ENCODE results near the gene CTNNA1.

Gene CTNNA1

GRCh38 chr5:138935466-138935865, 182.2 kb downstream of the CTNNA1 start:
- no peak for DNase-seq (ENCODE audit: low read depth, low spot score)
- no peak overlapping the region for H3K4me3 ChIP-seq (ENCODE audit: low read length)

DNA sequence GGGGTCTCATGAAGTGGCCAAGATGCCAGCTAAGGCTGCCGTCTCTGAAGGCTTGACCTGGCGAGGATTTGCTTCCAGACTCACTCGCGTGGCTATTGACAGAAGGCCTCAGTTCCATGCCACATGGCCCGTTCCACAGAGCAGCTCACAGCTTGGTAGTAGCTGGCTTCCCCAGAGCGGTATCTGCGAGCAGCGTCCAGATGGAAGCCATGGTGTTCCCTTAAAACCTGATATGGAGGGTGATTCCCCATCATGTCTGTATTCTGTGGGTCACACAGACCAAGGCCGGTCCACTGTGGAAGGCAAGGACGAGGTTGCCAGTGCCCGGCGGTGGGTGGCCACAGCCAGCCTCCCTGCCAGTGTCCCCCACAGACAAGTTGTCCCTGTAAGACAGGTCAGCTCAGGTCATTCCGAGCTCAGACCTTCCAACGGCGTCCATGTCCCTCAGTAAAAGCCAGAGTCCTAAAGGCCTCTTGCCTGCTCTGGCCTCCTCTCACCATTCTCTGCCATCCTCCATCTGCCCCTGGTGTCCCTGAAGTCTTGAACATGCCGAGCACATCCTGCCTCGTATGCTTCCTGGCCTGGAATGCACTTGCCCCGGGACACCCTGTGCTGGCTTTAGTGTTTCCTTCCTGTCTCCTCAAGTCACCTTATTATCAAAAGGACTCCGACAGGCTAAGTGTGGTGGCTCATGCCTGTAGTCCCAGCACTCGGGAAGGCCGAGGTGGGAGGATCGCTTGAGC, 183.2 kb downstream of the CTNNA1 start:
- H3K4me3 ChIP-seq (ENCODE audit: low read length) = no peak overlapping the region
- no peak for DNase-seq (ENCODE audit: low read depth, low spot score)

- DNase-seq (ENCODE audit: low read depth, low spot score) = no peak
- H3K4me3 ChIP-seq (ENCODE audit: low read length) = no peak overlapping the region
Observed at GRCh38 chr5:138936968-138937345, 183.7 kb downstream of the CTNNA1 start.

GRCh38 chr5:138937392-138938387, 184.5 kb downstream of the CTNNA1 start:
- DNase-seq (ENCODE audit: low read depth, low spot score) = no peak
- H3K4me3 ChIP-seq (ENCODE audit: low read length) = no peak overlapping the region

DNA sequence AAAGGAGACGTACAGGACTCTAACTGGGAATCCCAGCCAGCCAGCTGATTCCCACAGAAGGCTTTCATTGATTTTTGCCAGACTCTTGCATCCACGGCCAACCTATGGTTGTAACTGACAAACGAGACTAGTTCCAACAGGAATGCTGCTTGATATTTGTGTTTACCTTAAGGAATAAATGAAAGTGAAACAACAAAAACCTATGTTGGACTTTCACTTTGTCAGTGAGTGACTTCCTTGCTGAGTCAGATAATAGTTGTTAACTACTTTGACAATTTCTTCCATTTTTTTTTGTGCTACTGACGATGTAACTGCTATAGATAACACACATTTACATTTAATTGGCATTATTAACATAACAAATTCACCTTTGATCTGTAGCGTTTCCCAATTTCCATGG, 185.3 kb downstream of the CTNNA1 start:
- no peak for DNase-seq (ENCODE audit: low read depth, low spot score)

GRCh38 chr5:138942066-138942465, 188.8 kb downstream of the CTNNA1 start:
- DNase-seq (ENCODE audit: low read depth, low spot score) = no peak
- H3K4me3 ChIP-seq (ENCODE audit: low read length) = no peak overlapping the region

More for the DNA sequence above, 185.3 kb downstream of the CTNNA1 start:
- no peak overlapping the region for H3K4me3 ChIP-seq (ENCODE audit: low read length)

- no peak overlapping the region for H3K4me3 ChIP-seq (ENCODE audit: low read length)
- no peak for DNase-seq (ENCODE audit: low read depth, low spot score)
Observed at GRCh38 chr5:138942861-138943260, 189.6 kb downstream of the CTNNA1 start.

- peak; percentile 41 for DNase-seq (ENCODE audit: low read depth, low spot score)
- H3K4me3 ChIP-seq (ENCODE audit: low read length) = no peak overlapping the region
Observed at GRCh38 chr5:138943599-138944173, 190.5 kb downstream of the CTNNA1 start.

DNA sequence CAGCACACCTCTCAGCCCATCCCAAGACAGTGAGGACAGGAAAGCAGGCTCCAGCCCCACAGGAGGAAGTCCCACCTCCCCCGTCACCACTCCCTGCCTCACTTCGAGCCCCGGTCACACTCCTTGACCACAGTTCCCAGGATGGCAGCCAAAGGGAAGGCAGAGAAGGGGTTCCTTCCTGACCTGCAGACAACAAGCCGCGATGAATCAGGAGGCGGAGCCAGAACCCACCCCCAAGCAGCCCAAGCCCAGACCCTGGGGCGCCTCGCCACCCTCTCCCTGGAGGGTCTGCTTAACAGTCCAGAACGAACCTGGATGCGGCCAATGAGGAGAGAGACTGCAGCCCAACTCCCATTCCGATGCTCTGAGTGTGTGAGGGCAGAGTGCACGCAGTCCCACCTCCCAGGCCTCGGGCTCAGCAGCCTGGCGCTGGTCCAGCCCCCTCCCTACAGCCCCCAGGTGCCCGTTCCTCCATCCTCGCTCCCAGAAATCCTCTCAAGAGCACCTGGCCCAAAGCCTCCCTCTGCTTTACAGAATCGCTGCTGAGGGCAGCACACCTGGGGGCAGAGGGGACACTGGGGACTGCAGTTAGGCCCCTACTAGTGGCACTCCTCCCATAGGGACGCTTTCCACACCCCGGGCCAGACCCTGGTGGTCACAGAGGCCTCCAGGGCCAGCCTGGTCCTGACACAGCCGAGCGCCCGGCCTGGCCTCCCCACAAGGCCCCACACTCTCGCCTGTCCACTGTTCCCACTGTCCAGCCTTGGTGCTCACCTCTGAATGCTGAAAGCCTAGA, 191.5 kb downstream of the CTNNA1 start:
- no peak overlapping the region for H3K4me3 ChIP-seq (ENCODE audit: low read length)
- DNase-seq (ENCODE audit: low read depth, low spot score) = no peak

DNA sequence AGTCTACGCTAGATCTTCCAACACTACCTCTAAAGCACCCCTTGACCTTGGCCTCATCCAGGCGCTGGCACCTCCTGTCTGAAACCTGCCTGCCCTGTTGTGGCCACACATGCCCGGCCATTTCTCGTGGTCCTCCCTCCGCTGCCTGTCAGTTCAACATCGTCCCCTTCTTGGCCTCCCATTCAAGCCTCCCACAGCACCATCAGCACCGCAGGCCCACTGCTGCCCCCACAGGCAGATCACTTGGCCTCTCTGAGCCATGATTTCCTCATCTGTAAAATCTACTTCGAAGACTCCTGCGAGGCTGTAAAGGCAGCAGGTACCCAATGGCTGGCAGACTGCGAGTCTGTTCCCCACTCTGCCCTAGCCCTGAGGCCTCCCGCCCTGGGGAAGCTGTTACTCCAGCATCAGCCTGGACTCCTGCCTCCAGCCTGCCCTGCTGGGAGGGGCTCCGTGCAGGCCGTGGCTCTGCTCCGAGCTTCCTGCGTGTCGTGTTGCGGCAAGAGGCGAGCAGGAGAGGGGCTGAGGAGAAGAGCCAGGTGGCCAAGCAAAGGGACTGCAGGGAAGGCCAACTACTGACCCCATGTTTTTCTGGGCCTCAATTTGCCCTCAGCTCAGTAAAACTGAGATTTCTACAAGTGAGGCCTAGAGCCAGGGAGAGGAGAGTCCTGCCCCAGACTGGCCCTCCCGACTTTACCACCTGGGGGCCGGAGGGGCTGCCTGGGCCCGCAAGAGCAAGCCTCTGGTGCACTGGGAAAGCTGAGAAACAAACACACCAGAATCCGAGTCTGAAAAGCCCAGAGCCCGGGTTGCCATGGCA, 192.4 kb downstream of the CTNNA1 start:
- no peak for DNase-seq (ENCODE audit: low read depth, low spot score)
- no peak overlapping the region for H3K4me3 ChIP-seq (ENCODE audit: low read length)

DNA sequence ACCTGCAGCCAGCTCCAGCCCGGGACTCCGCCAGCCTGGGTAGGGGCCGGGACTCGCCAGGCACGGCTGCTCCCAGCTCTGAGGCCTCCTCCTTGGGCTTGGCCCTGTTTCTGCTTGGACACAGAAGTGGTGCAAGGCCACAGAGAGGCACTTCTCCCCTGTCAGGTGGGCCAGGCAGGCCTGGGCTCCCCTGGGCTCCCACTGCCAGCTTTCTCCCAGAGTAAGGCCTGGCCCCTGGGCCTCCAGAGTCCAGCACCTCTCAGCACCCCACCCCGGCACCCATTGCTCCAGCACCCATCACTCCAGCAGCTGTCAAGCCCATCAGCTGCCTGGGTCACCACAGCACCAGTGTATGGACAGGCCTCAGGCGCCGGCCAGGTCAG, 193.0 kb downstream of the CTNNA1 start:
- H3K4me3 ChIP-seq (ENCODE audit: low read length) = no peak overlapping the region
- DNase-seq (ENCODE audit: low read depth, low spot score) = no peak

- no peak for DNase-seq (ENCODE audit: low read depth, low spot score)
- no peak overlapping the region for H3K4me3 ChIP-seq (ENCODE audit: low read length)
Observed at GRCh38 chr5:138946831-138947560, 193.8 kb downstream of the CTNNA1 start.

GRCh38 chr5:138947780-138948179, 194.6 kb downstream of the CTNNA1 start:
- H3K4me3 ChIP-seq (ENCODE audit: low read length) = no peak overlapping the region
- no peak for DNase-seq (ENCODE audit: low read depth, low spot score)

- no peak overlapping the region for H3K4me3 ChIP-seq (ENCODE audit: low read length)
- DNase-seq (ENCODE audit: low read depth, low spot score) = no peak
Observed at GRCh38 chr5:138948471-138949222, 195.4 kb downstream of the CTNNA1 start.

DNA sequence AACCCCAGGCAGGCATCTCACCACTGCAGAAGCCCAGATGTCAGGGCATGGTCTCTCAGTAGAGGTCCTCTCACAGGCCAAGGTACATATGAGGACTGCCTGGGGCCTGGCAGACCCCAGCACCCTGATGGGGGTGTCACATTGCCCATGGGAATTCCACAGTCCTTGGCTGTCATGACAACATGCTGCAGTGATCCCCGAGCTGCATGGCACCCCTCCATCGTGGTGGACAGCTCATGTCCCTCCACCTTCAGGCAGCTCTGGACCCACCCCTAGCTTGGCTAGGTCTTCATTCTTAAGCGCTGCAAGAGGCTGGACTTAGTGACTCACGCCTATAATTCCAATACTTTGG, 196.0 kb downstream of the CTNNA1 start:
- H3K4me3 ChIP-seq (ENCODE audit: low read length) = no peak overlapping the region

DNA sequence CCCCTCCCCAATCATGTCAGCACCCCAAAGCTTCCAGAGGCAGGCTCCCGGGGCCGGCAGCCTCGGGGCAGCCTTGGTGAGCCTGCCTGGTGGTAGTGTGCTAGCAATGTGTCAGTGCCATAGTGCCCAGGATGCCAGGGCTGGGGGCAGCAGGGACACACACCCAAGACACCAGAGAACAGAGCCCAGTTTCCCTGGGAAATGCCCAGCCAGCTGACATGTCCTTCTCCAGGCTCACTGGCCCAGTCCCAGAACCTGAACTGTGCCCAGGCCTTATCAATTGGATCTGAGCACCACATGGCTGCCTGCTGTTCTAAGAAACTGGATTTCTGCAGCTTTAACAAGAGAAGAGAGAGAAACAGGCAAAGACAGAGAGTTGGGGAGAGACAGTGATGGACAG, 196.8 kb downstream of the CTNNA1 start:
- no peak for DNase-seq (ENCODE audit: low read depth, low spot score)
- H3K4me3 ChIP-seq (ENCODE audit: low read length) = no peak overlapping the region

More for the DNA sequence above, 196.0 kb downstream of the CTNNA1 start:
- no peak for DNase-seq (ENCODE audit: low read depth, low spot score)

DNA sequence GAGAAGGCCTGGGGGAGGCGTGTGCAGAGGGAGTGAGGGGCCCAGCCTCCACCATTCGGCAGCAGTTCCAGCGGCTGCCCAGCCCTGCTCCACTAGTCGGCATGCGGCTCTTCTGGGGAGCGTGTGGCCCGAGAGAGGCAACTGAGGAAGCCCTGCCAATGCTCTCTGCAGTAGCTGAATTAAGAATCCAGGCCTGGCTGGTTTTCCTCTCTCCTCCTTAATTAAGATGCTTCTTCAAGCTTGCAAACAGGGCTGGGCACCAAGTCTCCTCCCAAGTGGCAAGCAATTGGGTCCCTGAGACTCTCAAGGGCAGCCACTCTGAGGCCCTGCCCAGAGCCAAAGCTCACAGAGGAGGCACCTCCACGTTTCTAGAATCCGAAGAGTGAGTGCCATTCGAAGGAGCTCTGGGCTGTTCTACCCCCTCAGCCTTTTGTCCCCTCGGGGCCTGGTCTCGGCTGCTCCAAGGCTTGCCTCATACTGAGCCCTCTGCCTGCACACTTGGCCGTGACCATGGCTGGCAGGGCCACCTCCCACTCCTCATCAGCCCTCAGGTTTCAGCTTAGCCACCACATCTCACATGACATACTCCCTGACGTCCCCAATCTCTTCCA, 197.3 kb downstream of the CTNNA1 start:
- DNase-seq (ENCODE audit: low read depth, low spot score) = no peak
- no peak overlapping the region for H3K4me3 ChIP-seq (ENCODE audit: low read length)
